Measurements from ENCODE around the gene IDNK. TPM values are rescaled to one million over a fixed set of nuclear protein-coding genes. Genes with fewer than 3 reads are reported as not detected.
A peak's percentile ranks its signal among the peaks of the same experiment; 100 is the strongest.

The IDNK gene
- total and polyA plus RNA-seq, 2 of the 8 experiments (the other 6 are each of a cell fraction or from before 2014, with no cell fraction given), result 0.29 to 0.48 TPM

- TF ChIP-seq SP1 (IDR thresholded peaks at IDR 0.05; ENCODE audit: low read depth, low read length), result no peak
- TF ChIP-seq JUND (IDR thresholded peaks at IDR 0.05; ENCODE audit: low read length), result no peak
- TF ChIP-seq CREB1 (IDR thresholded peaks at IDR 0.05), result no peak
- TF ChIP-seq SUZ12 (IDR thresholded peaks at IDR 0.05; ENCODE audit: low read length), result no peak
- no peak for TF ChIP-seq FOSL1 (IDR thresholded peaks at IDR 0.05; ENCODE audit: insufficient read depth, low read depth, low read length)
- no peak for TF ChIP-seq KDM4A (IDR thresholded peaks at IDR 0.05; ENCODE audit: low read depth, low read length, severe bottlenecking)
- TF ChIP-seq POU5F1 (IDR thresholded peaks at IDR 0.05; ENCODE audit: low read depth, low read length), result no peak
- no peak for TF ChIP-seq GTF2F1 (IDR thresholded peaks at IDR 0.05; ENCODE audit: borderline replicate concordance, low read depth, low read length)
- no peak for TF ChIP-seq EP300 (IDR thresholded peaks at IDR 0.05; ENCODE audit: borderline replicate concordance in 1 of 2, low read depth in 2 of 2, low read length in 2 of 2)
- no peak for TF ChIP-seq SAP30 (IDR thresholded peaks at IDR 0.05; ENCODE audit: insufficient read depth, insufficient replicate concordance, low read length)
- no peak for TF ChIP-seq SRF (IDR thresholded peaks at IDR 0.05; ENCODE audit: low read depth, low read length)
- TF ChIP-seq RBBP5 (IDR thresholded peaks at IDR 0.05; ENCODE audit: borderline replicate concordance, low read depth, low read length), result no peak
- TF ChIP-seq POLR2AphosphoS5 (IDR thresholded peaks at IDR 0.05; ENCODE audit: low read depth, low read length), result no peak
- peak; percentile 46 to 79 (median 71) for TF ChIP-seq CTCF (IDR thresholded peaks at IDR 0.05; ENCODE audit: control extremely low read depth in 1 of 3, insufficient read depth in 1 of 3, low read depth in 1 of 3, low read length in 3 of 3)
These were observed 1.9 kb upstream of the IDNK start (continued) for GRCh38 chr9:83620841-83621636.

Data from H1 (cell line).